Stimulated activated CD8-positive, alpha-beta memory T cell treated with anti-CD3 and anti-CD28 coated beads, Interleukin-7, amount 100 ng/mL, for 1 hour (primary cell): Measurements from ENCODE around the gene CHRM3.
"Not testable (repeated sequence)": the region's sequence is repeated elsewhere in the genome, so short reads cannot be mapped to it uniquely, and the experiment has no call there.

Source experiments
- DNase-seq, 2 donors: peaks; one replicate each; pipeline ENCODE4 v3.0.0-alpha.2; 2020; ENCODE audit warnings: low read depth in 2 of 2

The CHRM3 gene

GRCh38 chr1:239386453-239387303 lies at the start of gene CHRM3:
Gene CHRM3 (plus strand): TSS chr1:239386568. CDS start chr1:239907452, 520,884 bp downstream.
- no peak for DNase-seq

GRCh38 chr1:239337799-239338430 lies 48.5 kb upstream of the CHRM3 start:
- DNase-seq, result no peak

DNA sequence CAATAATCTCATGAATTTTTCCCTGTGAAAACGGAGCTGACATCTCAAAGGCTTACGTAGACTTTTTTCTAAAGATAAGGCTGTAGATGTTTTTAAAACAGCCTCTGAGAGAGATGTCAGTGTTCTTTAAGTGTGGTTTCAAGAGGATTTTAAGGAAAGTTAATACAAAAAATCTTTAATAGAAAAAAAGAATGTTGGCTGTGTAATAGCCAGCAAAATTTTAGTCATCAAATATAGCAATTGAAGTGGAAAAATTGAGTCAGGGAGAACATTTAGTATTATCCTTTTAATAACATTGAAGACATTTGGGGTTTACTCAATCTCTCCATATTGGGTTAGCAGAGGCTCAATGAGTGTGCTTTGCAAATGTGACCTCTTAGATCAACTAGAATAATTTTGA lies 38.6 kb upstream of the CHRM3 start:
- DNase-seq, result no peak

DNA sequence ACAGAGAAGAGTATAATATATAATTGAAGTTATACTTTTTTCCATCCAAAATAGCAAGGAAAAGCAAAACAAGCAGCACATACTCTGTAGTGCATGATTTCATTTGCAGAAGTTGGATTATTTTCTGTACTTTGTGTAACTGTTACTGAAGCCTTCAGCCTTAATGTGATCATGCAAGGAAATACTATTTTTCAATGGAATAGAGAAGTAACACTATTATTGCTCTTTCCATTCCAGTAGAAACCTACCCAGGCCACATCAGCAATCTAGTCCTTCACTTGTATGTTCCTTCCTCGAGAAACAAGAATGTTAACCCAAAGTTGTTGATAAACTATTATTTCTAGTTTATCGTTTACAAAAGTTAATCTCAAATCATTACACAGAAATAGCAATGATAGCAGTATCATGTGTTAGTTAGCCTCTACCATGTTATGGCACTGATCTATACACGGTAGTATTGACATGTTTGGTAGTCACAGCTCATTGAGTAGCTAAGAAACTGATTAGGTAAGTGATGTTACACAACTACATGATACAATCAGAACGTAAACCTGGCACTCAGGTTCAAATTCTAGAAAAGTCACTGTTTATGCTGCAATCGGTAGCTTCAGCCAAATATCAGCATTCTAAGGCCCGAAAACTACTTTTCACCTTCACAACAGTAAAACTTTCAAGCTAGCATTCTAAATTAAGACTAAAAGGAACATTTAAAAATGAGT lies 37.6 kb upstream of the CHRM3 start:
- no peak for DNase-seq

- no peak for DNase-seq
These were observed 36.7 kb upstream of the CHRM3 start for GRCh38 chr1:239349699-239350098.

DNA sequence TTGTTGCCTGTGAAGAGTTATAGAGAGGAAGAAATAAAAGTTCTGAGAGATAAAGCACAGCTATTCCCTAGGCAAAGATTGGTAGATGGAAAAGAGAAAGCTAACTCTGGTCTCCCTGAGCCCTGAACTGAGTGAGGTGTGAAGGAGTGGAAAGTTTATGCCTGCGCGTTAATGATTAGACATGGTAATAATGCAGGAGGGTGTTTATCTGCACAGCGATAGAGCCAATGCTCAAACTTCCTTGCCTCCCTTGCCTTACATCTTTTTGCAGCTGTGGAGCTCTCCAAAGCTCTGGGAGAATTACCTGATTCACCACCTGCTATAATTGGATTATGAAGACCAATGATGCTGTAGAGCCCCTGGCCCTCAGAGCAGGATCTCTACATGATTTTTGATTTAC lies 32.8 kb upstream of the CHRM3 start:
- no peak for DNase-seq

GRCh38 chr1:239354231-239354630 lies 32.1 kb upstream of the CHRM3 start:
- no peak for DNase-seq

- no peak for DNase-seq
These were observed 28.5 kb upstream of the CHRM3 start for GRCh38 chr1:239357867-239358266.

DNA sequence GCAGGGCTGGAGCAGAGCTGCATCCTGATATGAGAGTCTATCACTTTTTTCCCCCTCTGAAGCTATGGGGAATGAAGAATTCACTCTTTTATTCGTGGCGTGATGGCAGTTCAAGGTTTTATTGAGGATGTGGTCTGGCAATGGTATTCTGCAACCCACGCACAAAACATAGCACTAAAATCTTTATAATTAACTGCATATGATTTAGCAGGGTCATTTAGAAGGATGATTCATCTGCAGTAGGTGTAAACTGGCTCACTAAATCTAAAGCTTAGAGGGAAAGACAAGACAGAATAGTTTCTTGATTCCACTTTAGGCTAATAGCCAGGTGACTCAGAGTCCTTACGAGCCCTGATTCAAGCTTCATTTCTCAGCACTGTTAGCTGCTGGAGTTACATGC lies 25.0 kb upstream of the CHRM3 start:
- no peak for DNase-seq

DNA sequence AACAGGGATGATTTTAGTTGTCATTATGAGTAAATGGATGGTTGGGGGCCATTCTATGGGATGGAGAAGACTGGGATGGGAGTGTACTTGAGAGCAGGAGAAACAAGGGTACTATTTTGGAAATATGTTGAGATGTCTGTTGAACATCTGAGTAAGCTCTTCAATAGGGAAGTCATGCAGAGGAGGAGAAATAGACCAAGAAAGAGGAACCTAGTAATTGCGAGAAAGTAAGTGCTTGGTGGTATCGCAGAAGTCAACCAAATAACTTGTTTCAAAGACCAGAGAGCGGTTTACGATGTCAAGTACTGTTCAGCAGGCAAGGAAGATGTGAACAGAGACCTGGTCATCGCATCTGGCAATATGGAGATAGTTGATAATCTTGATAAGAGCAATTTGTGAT lies 22.4 kb upstream of the CHRM3 start:
- no peak for DNase-seq

GRCh38 chr1:239367196-239367810 lies 19.1 kb upstream of the CHRM3 start:
- no peak for DNase-seq

GRCh38 chr1:239368436-239369109 lies 17.8 kb upstream of the CHRM3 start:
- no peak for DNase-seq

DNA sequence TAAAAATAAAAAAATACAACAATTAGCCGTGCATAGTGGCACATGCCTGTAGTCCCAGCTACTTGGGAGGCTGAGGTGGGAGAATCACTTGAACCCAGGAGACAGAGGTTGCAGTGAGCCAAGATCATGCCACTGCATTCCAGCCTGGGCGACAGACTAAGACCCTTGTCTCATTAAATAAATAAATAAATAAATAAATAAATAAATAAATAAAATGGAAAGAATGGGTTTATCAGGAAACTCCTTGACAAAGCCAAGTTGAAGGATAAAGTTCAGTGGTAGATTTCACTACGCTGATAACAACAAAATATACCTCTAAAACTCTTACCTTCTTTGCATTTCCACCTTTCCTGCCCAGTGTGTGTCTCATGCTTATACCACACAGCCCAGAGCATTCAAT lies 15.5 kb upstream of the CHRM3 start:
- DNase-seq, result not testable (repeated sequence)

GRCh38 chr1:239382666-239383065 lies 3.7 kb upstream of the CHRM3 start:
- DNase-seq, result no peak

GRCh38 chr1:239383714-239384113 lies 2.7 kb upstream of the CHRM3 start:
- DNase-seq, result no peak

DNA sequence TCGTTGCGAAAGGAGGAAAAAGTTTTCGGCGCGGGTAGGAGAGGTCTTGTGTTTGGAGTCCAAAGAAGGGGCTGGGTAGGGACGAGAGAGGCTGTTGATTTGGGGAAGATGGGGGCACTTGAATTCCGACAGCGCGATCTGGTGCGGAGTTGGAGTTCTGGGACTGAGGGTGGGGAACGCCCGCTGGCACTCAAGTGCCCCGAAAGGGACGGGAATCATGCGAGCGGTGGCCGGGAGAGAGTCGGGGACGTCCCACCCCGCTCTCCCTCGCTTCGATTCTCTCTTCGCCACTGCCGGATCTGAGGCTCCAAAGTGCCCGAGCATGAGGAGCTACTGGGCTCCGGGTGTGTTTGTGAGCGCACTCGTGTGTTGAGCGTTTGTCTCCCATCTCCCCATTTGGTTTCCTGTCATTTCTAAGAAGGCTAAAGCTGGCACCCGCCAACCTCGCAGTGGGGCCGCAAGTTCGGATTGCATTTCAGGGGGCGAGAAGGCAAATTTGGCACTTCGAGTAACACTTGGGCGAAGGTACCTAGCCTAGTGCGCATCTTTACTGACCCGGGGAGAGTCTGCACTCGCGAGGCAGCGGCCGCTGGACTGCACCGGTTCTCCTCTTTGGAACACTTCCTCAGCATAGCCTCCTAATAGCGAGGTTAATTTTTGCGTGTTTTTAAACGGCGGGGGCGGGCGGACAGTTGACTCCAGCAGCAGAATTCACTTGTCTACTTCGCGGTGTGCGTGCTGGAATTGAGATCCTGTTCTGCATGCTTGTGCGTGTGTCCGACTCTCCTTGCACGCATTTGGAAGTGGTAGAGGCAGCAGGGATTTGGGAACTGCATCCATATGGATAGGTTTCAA lies 1.2 kb downstream of the CHRM3 start:
- no peak for DNase-seq

- no peak for DNase-seq
These were observed 1.8 kb downstream of the CHRM3 start for GRCh38 chr1:239388159-239388485.

- no peak for DNase-seq
These were observed 2.2 kb downstream of the CHRM3 start for GRCh38 chr1:239388578-239388977.

DNA sequence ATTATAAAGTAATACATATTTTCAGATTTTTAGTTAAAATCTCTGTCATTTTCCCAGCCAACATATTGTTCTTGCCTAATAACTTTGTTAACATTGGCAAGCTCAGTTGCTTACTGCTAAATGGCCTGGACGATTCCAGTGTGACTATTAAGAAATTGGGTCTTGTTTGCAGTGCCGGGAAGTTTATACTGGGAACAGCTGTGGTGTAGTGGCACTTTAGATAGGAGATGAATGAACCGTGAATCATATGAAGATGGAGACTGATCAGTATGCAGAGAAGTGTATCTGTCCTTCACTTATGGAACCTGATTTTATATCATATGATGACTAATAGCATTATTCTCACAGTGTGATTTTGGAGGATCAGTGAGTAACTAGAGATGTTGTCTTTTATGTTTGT lies 3.3 kb downstream of the CHRM3 start:
- no peak for DNase-seq

DNA sequence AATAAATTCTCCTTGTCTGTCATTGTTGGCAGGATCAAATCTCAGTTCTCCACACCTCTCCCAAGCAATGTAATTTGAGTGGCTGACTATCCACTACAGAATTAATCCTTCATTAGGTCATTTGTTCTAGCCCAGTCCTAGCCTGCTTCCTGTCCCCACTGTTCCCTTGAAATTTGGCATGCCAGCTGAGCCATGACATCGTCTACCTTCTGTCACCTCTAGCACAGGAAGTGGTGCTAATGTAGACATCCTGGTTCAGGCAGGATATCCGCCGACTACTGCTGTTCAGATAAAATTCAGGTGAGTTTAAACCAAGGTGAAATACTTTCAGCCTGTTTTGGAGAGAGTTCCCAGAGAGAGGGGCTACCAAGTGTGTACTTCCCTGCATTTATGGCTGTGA lies 5.9 kb downstream of the CHRM3 start:
- no peak for DNase-seq

DNA sequence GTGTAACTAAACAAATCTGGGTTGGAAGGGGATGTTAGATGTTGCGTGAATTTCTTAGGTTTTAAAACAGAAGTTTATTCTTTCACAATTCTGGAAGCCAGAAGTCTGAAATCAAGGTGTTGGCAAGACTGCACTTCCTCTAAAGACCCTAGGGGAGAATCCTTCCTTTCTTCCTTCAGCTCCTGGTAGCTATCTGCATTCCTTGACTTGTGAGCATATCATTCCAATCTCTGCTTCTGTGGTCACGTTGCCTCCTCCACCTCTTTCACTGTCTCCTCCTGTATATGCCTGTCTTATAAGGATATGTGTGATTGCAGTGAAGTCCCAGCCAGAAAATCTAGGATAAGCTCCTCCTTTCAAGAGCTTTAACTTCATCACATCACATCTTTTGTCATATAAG lies 7.7 kb downstream of the CHRM3 start:
- DNase-seq, result no peak
